Cardiac muscle cell (in vitro differentiated cells and primary cell): ENCODE data around the gene IFNA1. TPM values are rescaled to one million over a fixed set of nuclear protein-coding genes. Genes with fewer than 3 reads are reported as not detected.
A peak's percentile ranks its signal among the peaks of the same experiment; 100 is the strongest.

Experiments used
- DNase-seq, 2 donors: peaks; one replicate each; pipeline versions ENCODE4 v3.0.0 to v3.0.0-alpha.2; 2010 to 2017; ENCODE audit warnings: low read depth in 1 of 2, low spot score in 1 of 2
- H3K27ac ChIP-seq: fragments of 200-600 bp; sonication (generic); 2 replicates; pipeline ENCODE4 v1.5.1; 2016
- H3K27me3 ChIP-seq: fragments of 200-600 bp; sonication (generic); 2 replicates; pipeline ENCODE4 v1.6.0; 2016; ENCODE audit warnings: control low read depth
- H3K36me3 ChIP-seq: fragments of 200-600 bp; sonication (generic); 2 replicates; pipeline ENCODE4 v1.5.1; 2016; ENCODE audit warnings: control low read depth
- H3K4me1 ChIP-seq: fragments of 200-600 bp; sonication (generic); 2 replicates; pipeline ENCODE4 v1.8.1; 2017; ENCODE audit warnings: low read depth, mild to moderate bottlenecking, mixed run types
- H3K4me3 ChIP-seq: fragments of 200-600 bp; sonication (generic); 2 replicates; pipeline ENCODE4 v1.5.1; 2016; ENCODE audit warnings: mild to moderate bottlenecking
- H3K9me3 ChIP-seq: fragments of 200-600 bp; sonication (generic); 2 replicates; pipeline ENCODE4 v1.5.1; 2017; ENCODE audit warnings: low read depth, mild to moderate bottlenecking, control low read depth
- polyA plus RNA-seq: library from polyadenylated mRNA; unstranded; fragments of >200 nt; fragmentation: Nextera tagmentation; extraction: Ambion mirVana; gene quantifications from 2 replicates; pipeline ENCODE4 v1.2.1, GENCODE V29; 2016
- total RNA-seq: library from RNA; depleted of rRNA; stranded (reverse); fragments of >200 nt; gene quantifications from 2 replicates; pipeline ENCODE4 v1.2.3, GENCODE V29; 2016
- TF ChIP-seq, protein P1 (sequence below): IDR thresholded peaks from 2 replicates; pipeline ENCODE4 v1.5.1; 2012; ENCODE audit warnings: low read depth, mild to moderate bottlenecking, low read length

The IFNA1 gene
- total and polyA plus RNA-seq, 2 experiments from 2014 or later, result not detected

DNA sequence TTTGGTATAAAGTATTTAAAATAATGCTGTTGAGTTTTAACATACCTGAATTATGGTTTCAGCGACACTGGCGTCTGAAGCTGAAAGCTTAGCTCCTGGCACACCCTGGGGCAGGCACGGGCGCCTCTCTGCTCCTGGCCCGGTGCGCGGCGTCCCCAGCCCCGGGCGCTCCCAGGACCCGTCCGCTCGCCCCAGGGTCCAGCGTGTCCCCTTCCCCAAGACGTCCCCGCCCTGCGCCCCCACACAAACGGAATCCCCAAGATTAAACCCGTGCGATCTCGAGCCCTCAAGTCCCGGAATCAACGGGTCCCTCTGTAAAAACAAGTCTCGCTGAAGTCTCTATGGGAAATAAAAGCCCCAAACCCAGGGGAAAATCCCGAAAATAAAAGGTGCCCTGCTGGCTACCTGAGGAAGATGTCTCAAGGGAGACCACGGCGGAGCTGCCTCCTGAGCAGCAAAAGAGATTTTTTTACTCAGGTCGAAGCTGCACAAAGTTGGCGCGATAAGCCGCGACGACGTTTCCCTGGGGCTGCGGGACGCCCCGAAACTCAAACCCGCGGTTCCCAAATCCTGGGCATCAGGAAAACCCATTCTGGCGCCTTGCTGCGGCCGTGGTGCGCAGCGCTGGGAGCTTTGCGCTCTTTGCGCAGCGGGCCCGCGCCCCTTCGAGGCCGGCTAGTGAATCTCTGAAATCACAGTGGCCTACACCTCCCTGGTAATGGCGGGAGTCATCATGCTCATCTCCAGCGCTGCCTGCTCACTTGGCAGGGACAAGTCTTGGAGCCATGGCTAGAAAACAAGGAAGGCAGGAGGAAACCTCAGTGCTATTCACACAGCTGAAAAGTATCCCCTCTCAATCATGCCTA lies 37.6 kb upstream of the IFNA1 start:
- peaks cover 59% of the 10 kb centered on the region for H3K27me3 ChIP-seq
- peak overlapping the region; percentile 24 for H3K4me3 ChIP-seq
- DNase-seq, result peak; percentile 21 to 37
- no peaks in the 10 kb centered on the region for H3K36me3 ChIP-seq
- no peaks in the 10 kb centered on the region for H3K4me1 ChIP-seq
- TF ChIP-seq, protein P1, sequence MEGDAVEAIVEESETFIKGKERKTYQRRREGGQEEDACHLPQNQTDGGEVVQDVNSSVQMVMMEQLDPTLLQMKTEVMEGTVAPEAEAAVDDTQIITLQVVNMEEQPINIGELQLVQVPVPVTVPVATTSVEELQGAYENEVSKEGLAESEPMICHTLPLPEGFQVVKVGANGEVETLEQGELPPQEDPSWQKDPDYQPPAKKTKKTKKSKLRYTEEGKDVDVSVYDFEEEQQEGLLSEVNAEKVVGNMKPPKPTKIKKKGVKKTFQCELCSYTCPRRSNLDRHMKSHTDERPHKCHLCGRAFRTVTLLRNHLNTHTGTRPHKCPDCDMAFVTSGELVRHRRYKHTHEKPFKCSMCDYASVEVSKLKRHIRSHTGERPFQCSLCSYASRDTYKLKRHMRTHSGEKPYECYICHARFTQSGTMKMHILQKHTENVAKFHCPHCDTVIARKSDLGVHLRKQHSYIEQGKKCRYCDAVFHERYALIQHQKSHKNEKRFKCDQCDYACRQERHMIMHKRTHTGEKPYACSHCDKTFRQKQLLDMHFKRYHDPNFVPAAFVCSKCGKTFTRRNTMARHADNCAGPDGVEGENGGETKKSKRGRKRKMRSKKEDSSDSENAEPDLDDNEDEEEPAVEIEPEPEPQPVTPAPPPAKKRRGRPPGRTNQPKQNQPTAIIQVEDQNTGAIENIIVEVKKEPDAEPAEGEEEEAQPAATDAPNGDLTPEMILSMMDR, result peak; percentile 13
- no peak overlapping the region for H3K27ac ChIP-seq
- no peaks in the 10 kb centered on the region for H3K9me3 ChIP-seq

DNA sequence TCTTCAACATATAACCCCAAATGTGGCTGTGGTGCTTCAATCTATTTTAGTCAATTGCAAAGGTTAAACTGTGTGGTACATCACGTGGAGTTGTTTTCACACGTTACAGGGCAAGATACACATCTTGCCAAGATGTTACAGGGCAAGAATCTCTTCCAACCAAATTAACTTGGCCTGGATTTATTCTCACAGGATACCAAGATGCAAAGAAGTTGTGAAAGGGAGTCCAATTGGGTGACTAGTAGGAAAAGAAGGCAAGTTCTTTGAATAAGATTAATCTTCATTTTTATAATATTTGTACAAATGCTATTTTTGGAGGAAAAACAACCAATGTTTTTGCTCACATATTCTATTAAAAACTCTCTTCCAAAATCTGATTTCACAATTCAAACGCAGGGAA lies 36.1 kb upstream of the IFNA1 start:
- DNase-seq, result no peak
- Histone ChIP-seq H3K9me3 (no peaks in the 10 kb centered on the region), H3K36me3 (no peaks in the 10 kb centered on the region), H3K27ac (no peak overlapping the region), H3K4me3 (no peak overlapping the region), H3K4me1 (no peaks in the 10 kb centered on the region), H3K27me3 (peaks cover 44% of the 10 kb centered on the region)
- TF ChIP-seq, protein P1, result no peak

DNA sequence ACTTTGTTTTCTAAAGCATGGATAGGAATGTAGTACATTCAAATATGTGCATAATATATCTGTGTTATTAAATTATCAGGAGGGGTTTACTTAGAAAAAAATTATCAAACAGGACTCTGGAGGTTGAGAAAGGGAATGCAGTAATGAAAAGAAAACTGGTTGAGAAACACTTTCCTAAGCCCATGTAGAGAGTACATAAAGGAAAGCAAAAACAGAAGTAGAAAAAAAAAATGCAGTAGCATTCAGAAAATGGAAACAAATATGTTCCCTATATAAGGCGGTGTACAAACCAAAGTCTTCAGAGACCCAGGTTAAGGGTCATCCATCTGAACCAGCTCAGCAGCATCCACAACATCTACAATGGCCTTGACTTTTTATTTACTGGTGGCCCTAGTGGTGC lies 31.4 kb upstream of the IFNA1 start, which contains the start of gene IFNA8:
TSS of gene IFNA8 (plus strand) at position 301 of the 400 bp plus-strand sequence. CDS start at position 361, 60 bp downstream.
- TF ChIP-seq, protein P1, result no peak
- Histone ChIP-seq H3K27ac (no peak within 1 kb of the TSS), H3K36me3 (no peaks in the 10 kb centered on the region), H3K4me1 (no peaks in the 10 kb centered on the region), H3K4me3 (no peak within 1 kb of the TSS), H3K9me3 (no peaks in the 10 kb centered on the region), H3K27me3 (peaks cover 10% of the 10 kb centered on the region)
- DNase-seq, result no peak

DNA sequence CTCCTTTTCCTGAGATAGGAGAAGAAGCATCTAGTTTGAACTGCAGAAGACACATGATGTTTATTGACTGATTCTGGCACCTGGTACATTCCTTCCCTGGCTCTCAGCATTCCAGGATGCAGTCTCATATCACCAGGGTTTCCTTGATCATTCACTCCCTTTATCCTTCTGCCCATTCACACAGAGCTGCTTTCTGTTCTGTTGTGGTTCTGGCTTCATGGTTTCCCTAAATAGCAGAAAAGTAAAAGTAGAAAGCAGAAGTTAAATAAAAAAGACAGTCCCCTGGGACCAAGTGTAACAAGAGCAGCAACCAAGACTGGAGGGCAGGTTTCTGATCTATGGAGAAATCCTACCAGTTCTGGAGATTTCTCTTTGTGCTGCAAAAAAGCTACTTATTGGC lies 28.1 kb upstream of the IFNA1 start:
- Histone ChIP-seq H3K9me3 (no peaks in the 10 kb centered on the region), H3K36me3 (no peaks in the 10 kb centered on the region)

GRCh38 chr9:21413151-21413550 lies 27.1 kb upstream of the IFNA1 start:
- H3K4me3 ChIP-seq, result no peak overlapping the region
- H3K9me3 ChIP-seq, result no peaks in the 10 kb centered on the region
- no peaks in the 10 kb centered on the region for H3K36me3 ChIP-seq
- H3K27me3 ChIP-seq, result peaks cover 3% of the 10 kb centered on the region
- no peaks in the 10 kb centered on the region for H3K4me1 ChIP-seq
- no peak overlapping the region for H3K27ac ChIP-seq
- TF ChIP-seq, protein P1, result no peak
- DNase-seq, result no peak

More for the DNA sequence above, 28.1 kb upstream of the IFNA1 start:
- DNase-seq, result no peak
- Histone ChIP-seq H3K27me3 (peaks cover 3% of the 10 kb centered on the region), H3K4me1 (no peaks in the 10 kb centered on the region), H3K27ac (no peak overlapping the region), H3K4me3 (no peak overlapping the region)
- TF ChIP-seq, protein P1, result no peak
